H1 (cell line): Measurements from ENCODE around the gene NSD2. TPM values are rescaled to one million over a fixed set of nuclear protein-coding genes. Genes with fewer than 3 reads are reported as not detected.

Experiments used
- CBX5 ChIP-seq: fragments of 300-800, 300-1000 bp; sonication (generic); IDR thresholded peaks from 2 replicates; pipeline ENCODE4 v1.7.1; 2016; ENCODE audit warnings: antibody characterized with exemption, low read length, low read depth
- RAD21 ChIP-seq, 2 experiments: IDR thresholded peaks in 1 of 2; conservative IDR thresholded peaks in 1 of 2; 2 replicates each; pipeline ENCODE4 v1.6.1; 2011; ENCODE audit warnings: low read depth in 2 of 2, low read length in 2 of 2, improper control_type of control experiment in 1 of 2, inconsistent platforms in 1 of 2, mild to moderate bottlenecking in 1 of 2, moderate library complexity in 1 of 2
- polyA plus RNA-seq, 7 experiments: library from polyadenylated mRNA; depleted of rRNA in 3 of 7; stranded (reverse) in 5 of 7; unstranded in 2 of 7; fragments of >200 nt in 5 of 7; fragments of 200-250 nt in 2 of 7; gene quantifications; 1 replicate in 5 of 7; 2 replicates in 1 of 7; 4 replicates in 1 of 7; pipeline versions ENCODE4 v1.2.1 to v1.2.3, GENCODE V29; 2011 to 2013; ENCODE audit warnings: missing spikeins in 2 of 7, mixed read lengths in 2 of 7
- total RNA-seq: library from RNA; stranded (reverse); fragmentation: NEBNext Ultra II Directional; extraction: Animal tissue kit (Norgen Biotek cat#: 25700); gene quantifications from 2 replicates; pipeline ENCODE4 v1.2.1, GENCODE V29; 2021

NSD2 gene
- total and polyA plus RNA-seq, 2 of the 8 experiments (the other 6 are each of a cell fraction or from before 2014, with no cell fraction given) = 26.7 to 129 TPM

- no peak for TF ChIP-seq RAD21 (IDR thresholded peaks at IDR 0.05 in 1 of 2, conservative IDR thresholded peaks at IDR 0.05 in 1 of 2; ENCODE audit: low read depth in 2 of 2, low read length in 2 of 2)
- TF ChIP-seq CBX5 = no peak
Measured at GRCh38 chr4:1900624-1901023, 29.4 kb downstream of the NSD2 start (continued).
